ENCODE results near the gene BCL2L1. TPM values are rescaled to one million over a fixed set of nuclear protein-coding genes. Genes with fewer than 3 reads are reported as not detected.

BCL2L1 gene
- total and polyA plus RNA-seq, 10 donors, result 18.7 to 167 (median 87.6) TPM

DNA sequence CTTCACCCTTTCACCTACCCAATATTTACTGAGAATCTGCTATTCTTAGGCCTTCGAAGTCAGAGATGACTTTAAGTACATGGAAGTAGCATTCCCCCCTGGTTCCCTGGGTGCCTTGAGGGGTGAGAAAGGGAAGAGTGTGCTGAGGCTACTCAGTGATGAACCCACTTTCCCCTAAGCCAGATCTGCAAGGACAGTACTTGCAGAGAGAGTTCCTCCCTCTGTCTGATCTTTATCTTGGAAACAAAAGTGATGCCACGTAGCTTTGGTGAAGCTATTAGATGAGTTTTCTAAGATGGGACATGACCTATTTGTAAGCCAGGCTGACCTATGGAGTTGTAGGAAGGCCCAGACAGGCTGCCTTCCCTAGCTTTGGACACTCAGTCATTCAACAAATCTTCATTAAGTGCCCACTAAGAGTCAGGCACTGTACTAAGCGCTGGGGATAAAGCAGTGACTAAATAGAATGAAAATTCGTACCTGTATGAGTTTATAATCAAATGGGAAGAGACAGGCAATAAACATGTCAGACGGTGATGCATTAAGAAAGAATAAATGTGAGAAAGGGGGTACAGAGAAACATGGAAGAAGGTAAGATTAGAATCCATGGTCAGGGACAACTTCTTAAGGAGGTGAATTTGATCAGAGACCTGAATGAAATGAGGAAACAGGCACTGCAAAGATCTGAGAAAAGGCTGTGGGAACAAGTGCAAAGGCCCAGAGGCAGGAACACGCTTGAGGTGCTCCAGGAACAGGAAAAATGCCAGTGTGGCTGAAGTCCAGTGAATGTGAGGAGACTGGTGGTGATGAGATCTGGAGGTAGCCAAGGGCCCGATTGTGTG is 42.2 kb downstream of the BCL2L1 start:
- WGBS, 5 donors, result 75 to 86% (median 80%) methylated on average over 7 of the region's 7 CpGs

DNA sequence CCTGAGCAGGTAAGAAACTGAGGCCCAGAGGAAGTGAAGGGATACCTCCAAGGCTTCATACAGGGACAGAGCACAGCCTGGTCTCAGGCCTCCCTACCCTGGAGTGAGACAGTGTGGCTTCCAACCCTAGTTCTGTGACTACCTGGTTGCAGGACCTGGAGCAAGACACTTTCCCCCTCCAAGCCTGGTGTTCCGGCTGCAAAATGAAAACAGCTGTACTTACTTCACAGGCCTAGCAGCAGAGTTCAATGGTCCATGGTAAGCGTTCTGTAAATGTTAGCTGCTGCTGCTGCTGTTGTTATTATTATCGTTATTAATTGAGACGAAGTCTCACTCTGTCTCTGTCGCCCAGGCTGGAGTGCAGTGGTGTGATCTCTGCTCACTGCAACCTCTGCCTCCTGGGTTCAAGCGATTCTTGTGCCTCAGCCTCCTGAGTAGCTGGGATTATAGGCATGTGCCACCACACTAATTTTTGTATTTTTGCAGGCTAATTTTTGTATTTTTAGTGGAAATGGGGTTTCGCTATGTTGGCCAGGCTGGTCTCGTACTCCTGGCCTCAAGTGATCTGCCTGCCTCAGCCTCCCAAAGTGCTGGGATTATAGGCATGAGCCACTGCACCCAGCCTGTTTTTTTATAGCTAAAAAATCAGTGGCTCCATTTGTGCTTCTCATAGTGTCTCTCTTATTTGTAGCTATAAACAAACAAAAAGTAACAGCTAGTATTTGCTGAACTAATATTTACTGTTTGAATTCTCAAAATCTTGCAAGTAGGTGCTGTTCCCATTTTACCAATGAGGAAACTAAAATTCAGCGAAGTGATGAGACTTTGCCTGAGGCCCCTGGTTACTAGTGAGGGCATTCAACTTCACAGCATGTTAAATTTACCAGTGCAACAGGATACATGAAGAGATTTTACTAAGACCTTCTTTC is 43.0 kb downstream of the BCL2L1 start:
- TF ChIP-seq POLR2A (IDR thresholded peaks at IDR 0.05) (no peak), POLR2AphosphoS5 (IDR thresholded peaks at IDR 0.05) (no peak)
- TF ChIP-seq, protein P1, sequence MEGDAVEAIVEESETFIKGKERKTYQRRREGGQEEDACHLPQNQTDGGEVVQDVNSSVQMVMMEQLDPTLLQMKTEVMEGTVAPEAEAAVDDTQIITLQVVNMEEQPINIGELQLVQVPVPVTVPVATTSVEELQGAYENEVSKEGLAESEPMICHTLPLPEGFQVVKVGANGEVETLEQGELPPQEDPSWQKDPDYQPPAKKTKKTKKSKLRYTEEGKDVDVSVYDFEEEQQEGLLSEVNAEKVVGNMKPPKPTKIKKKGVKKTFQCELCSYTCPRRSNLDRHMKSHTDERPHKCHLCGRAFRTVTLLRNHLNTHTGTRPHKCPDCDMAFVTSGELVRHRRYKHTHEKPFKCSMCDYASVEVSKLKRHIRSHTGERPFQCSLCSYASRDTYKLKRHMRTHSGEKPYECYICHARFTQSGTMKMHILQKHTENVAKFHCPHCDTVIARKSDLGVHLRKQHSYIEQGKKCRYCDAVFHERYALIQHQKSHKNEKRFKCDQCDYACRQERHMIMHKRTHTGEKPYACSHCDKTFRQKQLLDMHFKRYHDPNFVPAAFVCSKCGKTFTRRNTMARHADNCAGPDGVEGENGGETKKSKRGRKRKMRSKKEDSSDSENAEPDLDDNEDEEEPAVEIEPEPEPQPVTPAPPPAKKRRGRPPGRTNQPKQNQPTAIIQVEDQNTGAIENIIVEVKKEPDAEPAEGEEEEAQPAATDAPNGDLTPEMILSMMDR (IDR thresholded peaks at IDR 0.05 in 8 of 11, conservative IDR thresholded peaks at IDR 0.05 in 3 of 11), result no peak
- Histone ChIP-seq H3K27me3 (replicated peaks in 1 of 7) (no peaks in the 10 kb centered on the region), H3K9me3 (no peaks in the 10 kb centered on the region), H3K36me3 (peaks cover 0 to 80% (median 0%) of the 10 kb centered on the region in 6 donors), H3K4me1 (peaks cover 68 to 100% (median 95%) of the 10 kb centered on the region in 6 donors), H3K4me3 (no peak overlapping the region), H3K27ac (peak overlapping the region in 4 of 8 donors; percentile 37 to 95 (median 88))
- intact Hi-C loops (cut with DNase I; ENCODE audit: low total_unique reads), result loop anchor here (5.0 kb wide), 1 partner anchor 33 kb away; no protein-coding TSS in a partner anchor
- WGBS, 5 donors, result 92 to 97% (median 94%) methylated on average over 8 to 9 of the region's 9 CpGs
- no peak for DNase-seq

More for the DNA sequence above, 42.2 kb downstream of the BCL2L1 start:
- intact Hi-C loops (cut with DNase I; ENCODE audit: low total_unique reads), result no loop called here
- H3K27me3 ChIP-seq (replicated peaks in 1 of 7), result no peaks in the 10 kb centered on the region
- H3K4me3 ChIP-seq, result no peak overlapping the region
- peaks cover 62 to 100% (median 95%) of the 10 kb centered on the region in 6 donors for H3K4me1 ChIP-seq
- DNase-seq, result no peak
- H3K27ac ChIP-seq, result peak overlapping the region in 7 of 8 donors; percentile 14 to 95 (median 41)
- H3K9me3 ChIP-seq, result no peaks in the 10 kb centered on the region
- peaks cover 0 to 86% (median 0%) of the 10 kb centered on the region in 6 donors for H3K36me3 ChIP-seq
- no peak for TF ChIP-seq POLR2AphosphoS5 (IDR thresholded peaks at IDR 0.05)
- no peak for TF ChIP-seq POLR2A (IDR thresholded peaks at IDR 0.05)
- TF ChIP-seq, protein P1 (IDR thresholded peaks at IDR 0.05 in 8 of 11, conservative IDR thresholded peaks at IDR 0.05 in 3 of 11), result no peak

DNA sequence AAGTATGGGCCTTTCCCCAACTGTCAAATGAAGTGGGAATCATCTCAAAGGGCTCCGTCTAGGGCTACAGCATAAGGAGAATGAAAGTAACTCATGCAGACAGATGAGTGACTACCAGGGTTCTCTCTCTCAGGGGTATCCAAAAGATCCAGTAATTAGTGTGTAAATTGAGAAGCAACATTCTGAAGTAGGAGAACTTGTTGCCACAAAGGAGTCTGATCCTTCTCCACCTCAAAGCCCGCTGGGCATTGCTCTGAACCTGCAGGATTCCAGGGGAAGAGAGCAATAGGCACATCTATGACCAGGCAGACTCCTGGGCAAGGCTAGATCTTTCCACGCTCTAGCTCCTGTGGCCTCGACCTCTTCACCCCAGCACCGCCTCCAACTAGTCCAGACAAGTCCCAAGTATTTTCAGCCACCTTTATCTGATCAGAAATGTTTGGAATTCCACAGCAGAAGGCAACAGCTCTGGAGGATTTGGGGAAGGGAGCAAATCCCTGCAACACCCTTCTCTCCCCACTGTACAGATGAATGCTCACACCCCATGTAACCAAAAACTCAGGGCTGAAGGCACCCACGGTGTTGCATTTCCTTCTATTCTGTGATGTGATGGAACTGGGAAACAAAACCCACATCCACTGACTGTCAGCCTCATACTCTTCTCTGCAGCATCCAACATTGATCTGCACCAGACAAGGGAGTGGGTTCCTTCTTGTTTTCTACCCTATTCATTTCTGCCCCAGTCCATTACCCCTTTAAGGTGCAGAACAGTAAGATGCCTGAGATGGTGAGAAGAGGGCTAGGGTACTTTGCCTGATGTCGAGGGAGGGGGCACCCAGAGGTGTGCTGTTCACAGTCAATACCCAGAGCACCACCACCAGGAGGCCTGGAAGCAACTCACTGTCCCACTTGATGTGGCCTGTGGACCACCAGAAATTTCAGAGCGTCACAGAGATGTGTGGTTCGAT is 44.0 kb downstream of the BCL2L1 start:
- intact Hi-C loops (cut with DNase I; ENCODE audit: low total_unique reads), result loop anchor here (5.0 kb wide), 1 partner anchor 34 kb away; no protein-coding TSS in a partner anchor
- peak overlapping the region in 5 of 8 donors; percentile 41 to 95 (median 85) for H3K27ac ChIP-seq
- 71 to 79% (median 77%) methylated on average over 9 of the region's 9 CpGs for WGBS, 5 donors
- H3K4me3 ChIP-seq, result no peak overlapping the region
- no peaks in the 10 kb centered on the region for H3K9me3 ChIP-seq
- no peak for DNase-seq
- H3K4me1 ChIP-seq, result peaks cover 71 to 100% (median 97%) of the 10 kb centered on the region in 6 donors
- H3K36me3 ChIP-seq, result peaks cover 0 to 70% (median 0%) of the 10 kb centered on the region in 6 donors
- no peaks in the 10 kb centered on the region for H3K27me3 ChIP-seq (replicated peaks in 1 of 7)
- TF ChIP-seq POLR2A (IDR thresholded peaks at IDR 0.05) (no peak), POLR2AphosphoS5 (IDR thresholded peaks at IDR 0.05) (no peak)
- TF ChIP-seq, protein P1 (IDR thresholded peaks at IDR 0.05 in 8 of 11, conservative IDR thresholded peaks at IDR 0.05 in 3 of 11), result no peak
